HG02938 (cell line): Measurements from ENCODE around the gene ITPK1.

Experiments used
- ATAC-seq: cut with Tn5 transposase; IDR thresholded peaks from one replicate; pipeline ENCODE4 v1.9.1; 2021; ENCODE audit warnings: mild to moderate bottlenecking, moderate library complexity; ENCODE audit not compliant: unreplicated experiment

ITPK1 gene

DNA sequence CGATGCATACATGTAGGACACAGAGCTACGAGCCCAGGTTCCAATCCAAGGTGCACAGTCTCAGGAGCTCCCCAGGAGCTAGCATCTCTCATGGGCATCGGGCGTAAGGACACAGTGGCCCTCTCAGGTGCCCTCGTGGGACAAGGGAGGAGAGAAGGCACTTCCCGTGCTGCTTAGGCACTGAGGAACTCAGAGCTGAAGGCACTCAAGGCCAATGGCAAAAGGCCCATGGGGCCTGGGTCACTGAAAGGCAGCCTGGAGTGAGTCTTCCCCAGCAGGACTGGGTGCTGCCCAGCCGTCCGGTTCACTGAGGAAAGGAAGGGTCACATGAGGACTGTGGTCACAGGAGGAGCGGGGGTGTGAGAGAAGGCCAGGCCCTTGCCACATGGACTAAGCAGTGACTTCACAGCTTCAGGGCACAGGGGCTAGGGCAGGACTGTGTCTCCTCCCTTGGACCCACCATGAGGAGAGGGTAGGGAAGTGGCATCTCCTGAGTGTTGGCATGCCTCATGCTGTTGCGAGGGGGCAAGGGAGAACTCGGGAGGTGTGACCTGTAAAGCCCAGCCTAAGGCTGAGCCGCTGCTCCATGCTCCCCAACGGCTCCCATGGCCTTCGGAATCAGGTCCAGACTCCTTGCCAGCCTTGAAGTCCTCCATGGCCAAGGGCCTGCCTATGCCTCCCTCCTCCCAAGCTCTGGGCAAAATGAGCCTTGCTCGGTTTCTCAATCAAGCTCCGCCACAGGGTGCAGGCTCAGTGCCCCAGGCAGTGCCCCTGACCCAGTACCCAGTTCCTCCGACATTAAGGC, 141.0 kb downstream of the ITPK1 start:
- no peak for ATAC-seq

DNA sequence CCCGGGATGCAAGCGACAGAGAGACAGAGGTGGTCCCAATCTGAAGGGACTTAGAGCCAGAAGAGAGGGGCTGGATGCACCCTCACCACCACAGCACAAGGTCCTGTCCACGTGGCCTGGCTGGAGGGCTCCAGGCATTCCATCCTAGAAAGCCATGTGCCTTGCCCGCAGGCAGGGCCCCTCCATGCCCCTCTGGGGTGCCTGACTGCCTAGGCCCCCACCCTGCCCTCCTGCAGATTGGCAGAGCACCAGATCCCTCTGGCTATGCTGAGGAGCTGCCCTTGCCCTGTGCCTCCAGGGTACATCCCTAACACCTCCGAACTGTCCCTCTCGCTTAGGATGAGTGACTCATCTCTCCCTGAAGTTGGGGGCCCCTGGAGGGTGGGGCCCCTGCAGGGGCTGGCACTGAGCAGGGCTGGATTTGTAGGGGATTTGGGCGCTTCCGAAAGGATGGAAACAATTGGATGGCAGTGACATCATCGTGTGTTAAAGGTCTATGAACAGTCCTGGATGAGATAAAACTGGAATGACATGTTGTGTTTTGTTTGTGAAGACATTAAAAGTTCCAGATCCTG, 141.8 kb downstream of the ITPK1 start:
- ATAC-seq = no peak

DNA sequence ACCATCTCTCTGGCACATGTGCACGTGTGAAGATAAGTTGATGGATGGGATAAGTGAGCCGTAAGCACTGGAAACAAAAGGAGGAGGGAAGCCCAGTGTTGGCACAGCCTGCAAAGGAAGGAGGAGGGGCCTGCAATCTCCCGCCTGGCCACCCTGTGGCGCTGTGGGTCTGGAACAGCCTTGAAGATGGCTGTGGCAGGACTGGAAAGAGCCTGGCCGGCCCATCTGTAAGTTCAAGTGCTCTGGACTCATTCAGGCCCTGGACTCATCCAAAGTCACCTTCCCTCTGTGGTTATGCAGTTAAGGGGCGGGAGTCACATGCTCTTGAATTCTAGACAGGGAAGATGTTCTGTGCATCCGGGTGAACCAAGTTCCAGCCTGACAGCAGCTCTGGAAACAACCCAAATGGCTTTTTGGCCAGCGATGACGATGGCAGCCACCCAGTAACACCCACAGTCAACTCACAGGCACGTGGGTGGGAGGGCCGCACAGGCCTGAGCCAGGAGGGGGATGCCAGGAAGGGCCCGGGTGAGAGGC, 142.4 kb downstream of the ITPK1 start:
- ATAC-seq = no peak

DNA sequence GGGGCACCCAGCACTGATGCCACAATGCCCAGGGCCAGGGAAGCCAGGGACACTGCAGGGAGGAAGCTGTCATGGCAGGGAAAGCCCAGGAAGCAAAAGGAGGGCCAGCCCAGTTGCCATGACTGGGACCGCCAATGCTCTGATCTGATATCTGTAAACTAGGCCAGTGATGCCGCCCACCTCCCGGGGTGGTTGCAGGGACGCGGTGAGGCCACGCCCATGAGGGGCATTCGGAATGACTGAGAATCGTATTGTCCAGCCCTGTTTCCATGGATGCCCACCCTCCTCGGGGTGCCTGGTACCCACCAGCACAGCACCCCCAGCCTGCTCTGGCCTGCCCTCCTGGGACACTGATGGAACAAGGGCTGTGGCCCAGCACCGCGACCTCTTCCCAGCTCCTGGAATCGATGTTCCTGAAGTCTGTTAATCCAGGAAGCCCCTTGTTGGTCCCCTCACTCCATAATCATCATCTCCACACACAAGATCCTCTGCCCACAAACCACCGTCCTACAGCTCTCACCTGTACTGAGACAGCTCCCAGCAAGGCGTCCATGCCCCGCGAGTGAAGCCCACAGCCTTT, 144.0 kb downstream of the ITPK1 start:
- no peak for ATAC-seq

DNA sequence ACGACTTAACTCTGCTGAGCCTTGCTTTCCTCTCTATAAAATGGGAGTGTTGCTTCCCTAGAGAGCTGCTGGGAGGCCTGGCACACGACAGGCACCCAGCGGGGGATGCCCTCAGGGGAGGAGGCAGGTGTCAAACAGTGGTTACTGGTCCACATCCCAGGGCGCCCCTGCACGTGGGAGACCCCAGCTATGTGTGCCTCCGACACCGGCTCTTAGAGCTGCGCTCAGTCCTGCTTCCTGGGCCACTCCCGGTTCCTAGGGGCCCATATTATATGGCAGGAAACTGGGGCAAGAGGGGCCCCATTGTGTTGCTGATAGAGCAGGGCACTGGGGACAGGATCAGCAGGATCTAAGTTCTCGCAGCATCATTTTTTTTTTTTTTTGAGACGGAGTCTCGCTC, 145.5 kb downstream of the ITPK1 start:
- ATAC-seq = no peak

DNA sequence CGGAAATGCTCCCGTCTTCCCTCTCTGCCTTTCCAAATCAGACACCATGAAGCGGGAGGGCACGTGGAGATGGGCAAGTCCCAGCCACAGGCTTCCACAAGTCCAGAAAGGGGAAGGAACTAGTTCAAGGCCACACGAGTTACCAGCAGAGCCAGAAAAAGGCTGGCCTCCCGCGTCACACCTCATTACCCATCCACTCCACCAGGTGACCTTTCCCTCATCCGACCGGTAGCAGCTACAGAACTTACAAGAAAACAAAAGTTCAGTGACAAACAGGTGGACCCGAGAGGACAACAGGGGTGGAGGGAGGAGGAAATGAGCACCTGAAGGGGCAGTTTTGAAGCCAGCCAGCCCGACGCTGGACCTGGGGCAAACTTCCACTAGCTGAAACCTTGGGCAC, 145.9 kb downstream of the ITPK1 start:
- ATAC-seq = no peak

DNA sequence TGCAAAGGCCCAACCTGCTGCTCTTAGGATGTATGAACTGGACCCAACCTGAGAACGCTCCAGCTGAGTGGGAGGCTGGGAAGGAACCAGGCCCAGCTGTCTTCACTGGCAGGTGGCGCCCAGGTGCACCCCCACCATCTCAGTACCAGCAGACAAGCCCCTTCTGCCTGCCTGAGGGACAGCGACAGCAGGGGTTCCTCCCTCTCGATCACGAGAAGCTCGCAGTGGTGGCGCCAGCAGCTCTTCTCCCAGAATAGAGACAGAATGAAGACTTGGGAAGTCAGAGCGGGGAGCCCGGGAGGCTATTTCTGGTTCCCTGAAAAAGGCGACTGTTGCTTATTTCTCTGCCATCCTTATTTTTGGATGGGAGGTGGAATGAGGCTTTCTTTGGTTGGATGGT, 146.3 kb downstream of the ITPK1 start:
- no peak for ATAC-seq

DNA sequence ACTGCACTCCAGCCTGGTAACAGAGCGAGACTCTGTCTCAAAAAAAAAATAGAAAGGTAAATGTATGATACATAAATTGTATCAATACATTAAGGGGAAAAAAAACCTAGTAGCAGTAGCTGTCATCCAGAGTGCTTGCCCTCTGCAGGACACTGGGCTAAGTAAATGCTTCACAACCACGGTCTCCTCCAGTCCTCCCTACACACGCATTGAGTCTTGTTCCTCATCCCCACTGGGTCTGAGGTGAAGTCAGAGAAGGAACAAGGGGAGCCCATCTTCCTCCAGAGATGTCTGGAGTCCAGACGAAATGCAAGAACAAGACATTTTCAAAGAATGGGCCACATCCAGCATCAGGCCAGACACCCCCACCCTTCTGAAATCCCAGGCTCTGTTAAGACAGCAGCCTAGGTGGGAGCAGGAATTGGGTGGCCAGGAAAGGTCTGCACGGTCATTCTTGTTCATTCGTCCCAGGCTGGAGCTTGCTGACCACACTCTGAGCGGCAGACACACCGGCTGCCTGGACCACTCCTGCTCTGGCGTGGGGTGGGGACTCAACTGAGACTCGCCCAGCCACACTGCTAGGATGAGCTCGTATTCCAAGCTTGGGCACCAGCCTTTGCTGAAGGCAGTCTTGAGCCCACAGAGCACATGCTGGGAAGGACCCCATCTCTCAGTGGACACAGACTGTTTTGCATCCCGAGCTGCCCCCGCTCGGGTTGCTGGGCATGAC, 147.3 kb downstream of the ITPK1 start:
- no peak for ATAC-seq

DNA sequence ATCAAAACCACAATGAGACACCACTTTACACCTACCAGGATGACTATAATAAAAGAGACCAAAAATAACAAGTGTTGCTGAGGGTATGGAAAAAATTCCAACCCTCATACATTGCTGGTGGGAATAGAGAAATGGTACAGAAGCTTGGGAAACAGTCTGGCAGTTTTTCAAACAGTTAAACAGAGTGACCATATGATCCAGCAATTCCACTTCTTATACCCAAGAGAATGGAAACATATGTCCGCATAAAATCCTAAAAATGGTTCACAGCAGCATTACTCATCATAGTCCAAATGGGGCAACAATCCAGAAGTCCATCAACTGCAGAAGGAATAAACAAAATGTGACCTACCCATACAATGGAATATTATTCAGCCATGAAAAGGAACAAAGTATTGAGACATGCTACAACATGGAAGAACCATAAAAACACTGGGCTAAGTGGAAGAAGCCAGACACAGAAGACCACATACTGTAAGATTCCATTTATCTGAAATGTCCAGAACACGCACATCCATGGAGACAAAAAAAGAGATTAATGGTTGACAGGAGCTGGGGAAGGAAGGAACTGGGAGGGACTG, 148.3 kb downstream of the ITPK1 start:
- no peak for ATAC-seq

DNA sequence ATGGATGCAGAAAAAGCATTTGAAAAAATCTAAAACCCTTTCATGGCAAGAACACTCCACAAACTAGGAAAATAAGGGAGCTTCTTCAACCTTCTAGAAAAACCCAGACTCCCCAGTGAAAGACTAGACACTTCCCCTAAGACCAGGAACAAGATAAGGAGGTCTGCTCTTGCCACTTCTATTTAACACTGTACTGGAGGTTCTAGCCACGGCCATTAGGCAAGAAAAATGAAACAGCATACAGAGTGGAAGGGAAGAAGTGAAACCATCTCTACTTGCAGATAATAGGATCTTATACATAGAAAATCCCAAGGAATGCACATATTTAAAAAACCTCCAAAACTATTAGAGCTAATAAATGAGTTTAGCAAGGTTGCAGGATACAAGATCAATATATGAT, 150.4 kb downstream of the ITPK1 start:
- no peak for ATAC-seq

DNA sequence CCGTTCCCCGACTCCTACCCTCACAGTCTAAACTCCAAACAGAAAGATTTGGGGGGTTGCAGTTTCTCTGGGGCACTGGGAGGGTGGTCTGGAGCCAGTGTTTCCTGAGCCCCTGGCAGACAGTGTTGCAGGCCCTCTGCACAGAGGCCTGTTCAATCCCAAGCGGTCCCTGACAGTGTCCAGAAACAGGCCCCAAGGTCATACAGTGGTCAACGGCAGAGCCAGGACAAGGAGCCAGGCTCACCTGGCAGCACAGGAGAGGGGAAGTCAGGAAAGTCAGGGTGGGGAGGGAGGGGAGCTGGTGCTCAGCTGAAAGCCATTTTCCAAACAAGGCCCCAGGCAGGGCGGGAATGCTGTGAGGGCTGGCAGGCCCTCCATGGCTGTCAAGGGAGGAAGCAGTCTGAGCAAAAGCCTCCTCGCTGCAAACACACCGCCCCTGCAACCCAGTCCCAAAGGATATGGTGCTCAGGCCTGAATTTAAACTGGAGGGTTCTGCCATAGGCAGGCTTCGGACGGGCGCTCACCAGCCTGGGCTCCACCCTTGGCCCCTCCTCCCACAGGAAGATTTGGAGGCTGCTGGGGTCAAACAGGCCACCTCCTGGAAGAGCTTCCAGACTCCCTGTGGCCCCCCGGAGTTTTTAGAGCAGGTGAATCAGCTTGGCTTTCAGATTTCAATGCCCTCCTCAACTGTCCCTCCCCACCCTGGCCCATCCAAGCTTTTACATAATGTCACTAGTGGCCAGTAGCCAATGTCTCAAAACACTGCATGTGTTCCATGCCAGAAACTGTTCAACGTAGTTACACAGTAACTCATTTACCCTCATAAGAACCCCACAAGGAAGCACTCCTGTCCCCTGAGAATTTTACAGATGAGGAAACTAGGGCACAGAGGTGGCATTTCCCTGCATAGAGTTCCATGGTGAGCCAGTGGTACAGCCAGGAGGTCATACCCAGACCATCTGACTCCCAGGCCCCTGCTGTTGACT, 151.3 kb downstream of the ITPK1 start:
- no peak for ATAC-seq

DNA sequence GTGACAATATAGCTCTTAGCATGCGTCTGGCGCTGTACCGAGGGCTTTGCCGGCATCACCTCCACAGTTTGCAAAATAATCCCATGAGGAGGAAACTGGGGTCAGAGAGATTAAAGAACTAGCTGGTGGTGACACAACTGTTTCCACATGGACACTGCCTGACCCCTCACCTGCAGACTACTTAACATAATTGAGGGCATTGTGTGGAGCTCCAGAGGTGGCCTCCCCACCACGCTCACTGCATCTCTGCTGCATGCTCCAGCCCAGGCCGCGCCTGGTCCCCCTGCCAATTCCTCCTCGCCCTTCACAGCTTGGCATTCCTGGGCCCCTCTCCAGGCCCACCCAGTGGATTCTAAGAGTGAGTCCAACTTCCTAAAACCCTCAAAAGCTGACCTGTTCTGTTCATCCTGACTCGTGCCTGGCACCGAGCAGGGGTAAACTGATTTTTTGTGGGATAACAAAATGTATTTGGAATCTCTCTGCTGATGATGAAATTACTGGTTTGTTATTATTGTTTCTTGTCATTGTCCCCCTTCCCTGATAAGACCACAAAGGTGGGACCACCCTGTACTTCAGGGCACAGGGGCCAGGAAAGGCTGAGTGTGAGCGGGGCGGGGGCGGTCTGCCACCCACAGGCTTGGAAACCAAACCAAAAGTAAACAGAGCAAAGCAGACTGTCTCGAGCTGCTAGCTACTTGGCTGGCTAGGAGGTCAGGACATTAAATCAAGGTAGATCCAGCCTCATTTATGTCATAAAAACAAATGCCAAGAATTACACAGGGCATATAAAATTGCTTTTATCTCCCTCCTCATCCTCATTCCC, 152.2 kb downstream of the ITPK1 start:
- no peak for ATAC-seq

DNA sequence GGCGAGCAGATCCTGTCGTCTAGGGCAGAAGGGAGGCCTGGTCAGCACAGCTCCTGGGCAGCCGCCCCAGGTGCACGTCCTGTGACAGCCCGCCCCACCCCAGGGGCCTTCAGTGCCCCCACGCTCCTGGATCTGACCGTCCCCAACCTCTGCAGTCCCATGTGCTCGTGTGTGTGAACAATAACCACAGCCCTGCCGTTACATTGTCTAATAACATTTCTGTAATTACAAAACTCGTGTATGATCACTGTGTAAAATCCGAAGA, 153.0 kb downstream of the ITPK1 start:
- ATAC-seq = no peak

DNA sequence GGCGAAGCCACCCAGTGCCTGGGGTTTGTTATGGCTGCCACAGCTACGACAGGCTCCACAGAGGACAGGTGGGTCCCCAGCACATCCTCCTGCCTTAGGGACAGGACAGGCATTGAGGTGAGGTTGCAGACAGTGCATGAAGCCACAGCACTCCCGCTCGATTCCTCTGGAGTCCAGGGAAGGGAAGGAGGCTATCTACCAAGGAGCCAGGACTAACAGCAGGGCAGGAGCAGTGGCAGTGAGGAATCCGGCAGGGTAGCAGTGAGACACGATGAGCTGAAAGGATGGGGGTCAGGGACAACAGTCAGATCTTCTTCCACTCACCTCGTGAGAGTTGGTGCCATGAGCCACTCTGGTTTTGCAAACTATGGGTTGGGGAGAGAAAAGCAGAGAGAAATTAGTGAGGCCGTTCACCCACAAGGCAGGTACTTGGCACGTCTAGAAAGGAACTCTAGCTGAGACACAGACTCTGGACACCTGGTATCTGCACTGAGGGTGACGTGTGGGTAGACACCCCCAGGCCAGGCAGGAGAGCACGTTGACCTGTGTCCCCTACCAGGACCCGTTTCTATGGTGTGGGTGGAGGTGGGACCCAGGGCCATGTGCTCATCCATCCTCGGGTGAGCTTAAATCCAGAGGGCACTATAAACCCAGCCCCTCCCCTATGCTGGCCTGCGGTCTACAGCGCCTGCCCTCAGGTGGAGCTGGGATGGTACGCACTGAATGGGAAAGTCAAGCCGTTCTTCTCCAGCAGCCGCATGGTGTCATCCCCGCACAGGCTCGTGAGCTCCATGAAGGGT, 153.5 kb downstream of the ITPK1 start:
- no peak for ATAC-seq

DNA sequence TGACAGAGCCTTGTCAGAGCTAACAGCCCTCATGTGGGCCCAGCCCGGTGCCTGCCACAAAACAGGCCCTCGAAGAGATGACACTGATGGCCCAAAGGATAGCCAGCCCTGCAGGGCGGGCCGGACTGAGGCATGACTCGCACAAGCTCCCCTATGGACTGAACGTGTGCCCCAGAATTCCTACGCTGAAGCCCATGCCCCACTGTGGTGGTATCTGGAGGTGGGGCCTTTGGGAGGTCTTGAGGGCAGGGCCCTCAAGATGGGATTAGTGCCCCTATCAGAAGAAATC, 154.2 kb downstream of the ITPK1 start:
- no peak for ATAC-seq

DNA sequence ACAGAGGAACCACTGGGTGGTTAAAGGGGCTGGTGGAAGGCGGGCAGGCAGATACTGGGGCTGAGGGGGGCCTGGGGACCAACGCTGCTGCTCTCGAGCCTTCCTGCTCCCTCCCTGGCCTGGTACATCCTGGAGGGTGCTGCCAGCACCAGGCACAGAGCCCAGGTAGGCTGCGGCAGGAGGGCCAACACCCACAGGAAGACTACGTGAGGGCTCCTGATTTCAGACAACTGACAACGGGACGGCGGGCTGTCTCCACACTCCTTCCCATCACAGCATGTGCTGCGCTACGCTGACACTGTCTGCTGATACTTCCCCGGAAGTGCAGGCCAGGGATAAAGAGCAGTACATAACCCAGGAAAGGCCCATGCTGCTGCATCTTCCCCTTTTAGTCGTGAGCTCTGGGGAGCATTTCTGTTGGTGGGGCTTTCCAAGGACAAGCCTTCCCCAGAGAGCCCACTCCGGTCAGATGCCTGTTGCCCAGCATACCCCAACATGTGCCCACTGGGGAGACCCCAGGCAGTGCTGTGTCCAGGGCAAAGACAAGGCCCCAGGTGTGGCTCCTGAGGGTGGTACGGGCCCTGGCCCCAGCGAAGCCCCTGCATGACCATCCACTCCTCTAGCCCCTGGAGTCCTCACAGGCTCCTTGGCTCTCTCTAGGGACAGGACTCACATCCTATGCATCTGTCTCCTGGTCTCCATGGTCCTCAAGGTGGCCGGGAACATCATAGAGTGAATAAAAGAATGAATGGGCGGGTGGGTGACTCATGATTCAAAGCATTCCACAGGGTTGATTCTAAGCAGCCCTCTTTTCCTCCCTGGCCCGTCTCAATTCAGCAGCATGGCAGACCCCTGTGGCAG, 154.8 kb downstream of the ITPK1 start:
- ATAC-seq = no peak

DNA sequence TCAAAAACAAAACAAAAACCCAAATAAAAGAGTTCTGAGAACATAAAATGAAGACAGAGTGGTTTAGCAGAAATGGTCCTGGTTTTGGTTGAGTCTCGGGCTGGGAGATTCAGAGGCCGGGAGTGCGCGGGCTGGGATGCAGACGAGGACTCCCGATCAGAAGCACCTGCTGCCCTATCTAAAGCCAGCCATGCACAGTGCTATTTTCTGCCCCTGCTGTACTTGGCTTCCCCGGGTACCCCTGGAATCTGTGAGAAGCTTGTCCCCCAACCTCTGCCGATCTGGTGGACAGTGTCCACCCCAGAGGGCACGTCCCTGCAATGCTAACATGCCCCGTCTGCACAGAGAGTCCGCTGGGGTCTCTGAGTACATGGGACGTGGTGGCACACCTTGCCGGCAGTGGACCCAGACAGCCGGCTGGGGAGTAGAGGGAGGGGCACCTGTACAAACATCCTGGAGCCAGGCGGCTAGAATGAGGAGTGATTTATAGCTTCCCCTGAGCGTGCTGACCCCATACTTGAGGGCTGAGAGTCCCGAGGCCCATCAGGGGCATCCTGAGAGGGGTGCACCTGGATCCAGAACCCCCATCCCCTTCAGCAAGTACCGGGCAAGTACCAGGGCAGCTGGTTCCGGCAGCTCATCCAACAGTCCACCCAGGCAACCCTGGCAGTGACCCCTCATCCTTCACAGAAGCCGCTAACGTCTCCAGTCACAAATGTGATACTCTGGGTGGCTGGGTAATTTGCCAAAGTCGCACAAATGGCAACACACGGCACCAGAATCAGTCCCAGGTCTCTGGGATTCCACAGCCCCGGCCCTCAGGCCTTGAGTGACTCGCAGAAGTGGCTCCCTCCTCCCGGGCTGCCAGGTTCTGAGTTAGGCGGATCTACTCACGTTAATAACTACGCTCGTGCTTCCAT, 155.7 kb downstream of the ITPK1 start:
- ATAC-seq = no peak
